RWPE1 (cell line): ENCODE measurements around the gene SSH2.

ENCODE experiments used
- CTCF ChIA-PET: fragments of 350-600 bp; sonication (Branson Sonifier 250); formaldehyde crosslinking; extraction: SDS; loops from one replicate; lab custom pipeline; 2021; lab: Yijun Ruan, JAX
- POLR2A ChIA-PET: fragments of 400-600 bp; formaldehyde crosslinking; extraction: SDS; loops from one replicate; lab custom pipeline; 2020; ENCODE audit warnings: antibody characterized with exemption; ENCODE audit not compliant: low non-redundant PET; lab: Yijun Ruan, JAX
- DNase-seq: peaks from one replicate; pipeline ENCODE4 v3.0.0; 2012; ENCODE audit warnings: low spot score
- H3K27ac ChIP-seq: fragments of 450-650 bp; 2 replicates; pipeline ENCODE4 v1.5.1; 2017
- CTCF ChIP-seq: fragments of 450-650 bp; conservative IDR thresholded peaks from 2 replicates; pipeline ENCODE4 v1.5.1; 2017; ENCODE audit warnings: low read depth, mild to moderate bottlenecking

The SSH2 gene

GRCh38 chr17:29587591-29587990 is 342.4 kb downstream of the SSH2 start:
- H3K27ac ChIP-seq: peak overlapping the region; percentile 99
- TF ChIP-seq CTCF: no peak
- ChIA-PET POLR2A (no interaction called here), CTCF (no interaction called here)
- DNase-seq: no peak

GRCh38 chr17:29586676-29587469 is 343.2 kb downstream of the SSH2 start:
- no peak for DNase-seq
- POLR2A ChIA-PET: interaction anchor here (0.7 kb wide), 1 partner anchor 198 kb away, joined by 3 read pairs; no protein-coding TSS in a partner anchor
- no peak for TF ChIP-seq CTCF
- CTCF ChIA-PET: no interaction called here
- H3K27ac ChIP-seq: peak overlapping the region; percentile 99

GRCh38 chr17:29585080-29585751 is 344.8 kb downstream of the SSH2 start:
- ChIA-PET POLR2A (no interaction called here), CTCF (interaction anchor here (0.6 kb wide), 1 partner anchor 19 kb away, joined by 3 read pairs; no protein-coding TSS in a partner anchor)
- no peak for DNase-seq
- TF ChIP-seq CTCF: no peak
- peak overlapping the region; percentile 99 for H3K27ac ChIP-seq

- TF ChIP-seq CTCF: no peak
- H3K27ac ChIP-seq: peak overlapping the region; percentile 99
- ChIA-PET CTCF (interaction anchor here (1.6 kb wide), 1 partner anchor 10 kb away, joined by 5 read pairs; no protein-coding TSS in a partner anchor), POLR2A (no interaction called here)
- no peak for DNase-seq
Measured at GRCh38 chr17:29584452-29585079, 345.5 kb downstream of the SSH2 start.

- CTCF ChIA-PET: interaction anchor here (0.7 to 5.2 kb wide), 3 partner anchors 8 to 186 kb away, joined by 4 to 71 read pairs (median 5); partner anchors contain the start of gene ANKRD13B
- POLR2A ChIA-PET: no interaction called here
- DNase-seq: peak; percentile 84
- no peak for TF ChIP-seq CTCF
- H3K27ac ChIP-seq: peak overlapping the region; percentile 99
Measured at GRCh38 chr17:29583324-29584248, 346.4 kb downstream of the SSH2 start.
